D341Med (cell line): ENCODE results near the gene SRP9.

Experiments used
- DNase-seq: peaks from one replicate; pipeline ENCODE4 v3.0.0; 2012; ENCODE audit warnings: low spot score

Gene SRP9

GRCh38 chr1:225777583-225778336, at the start of gene SRP9:
Gene SRP9 (plus strand): TSS chr1:225777826. CDS start chr1:225777941, 115 bp downstream.
- DNase-seq: peak; percentile 99

GRCh38 chr1:225731491-225731890, 46.1 kb upstream of the SRP9 start:
- DNase-seq: no peak

- no peak for DNase-seq
These were observed 44.4 kb upstream of the SRP9 start for GRCh38 chr1:225733254-225733653.

GRCh38 chr1:225735252-225736149, 42.1 kb upstream of the SRP9 start:
- DNase-seq: no peak

DNA sequence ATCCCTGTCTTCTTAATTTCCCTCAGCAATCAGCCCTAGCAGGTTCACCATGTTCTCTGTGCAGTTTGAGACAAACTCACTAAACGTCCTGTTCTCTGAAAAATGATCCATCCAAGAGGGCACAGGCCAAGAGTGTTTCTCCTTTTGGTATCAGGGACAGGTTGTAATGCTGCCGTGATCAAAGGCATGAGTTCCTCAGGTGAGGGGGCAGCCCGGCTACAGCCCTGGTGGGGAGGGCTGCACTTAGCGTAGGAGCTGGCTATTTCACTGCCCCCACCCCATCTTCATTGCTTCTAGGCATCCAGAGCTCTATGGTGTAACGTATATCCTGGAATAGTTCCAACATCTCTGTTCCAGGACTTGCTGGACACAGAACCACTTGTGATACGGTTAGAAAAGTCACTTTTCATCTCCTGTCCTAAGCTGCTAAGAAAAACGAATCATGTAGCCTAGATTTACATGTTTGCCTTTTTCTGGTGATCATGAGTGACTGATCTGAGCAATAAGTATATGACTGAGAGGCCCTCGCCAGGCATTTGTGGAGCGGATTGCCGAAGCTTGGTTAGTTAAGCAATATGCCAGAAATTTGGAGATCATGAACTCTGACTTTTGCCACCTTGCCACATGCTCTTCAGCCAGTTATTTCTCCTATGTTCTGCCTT, 41.1 kb upstream of the SRP9 start:
- DNase-seq: no peak

DNA sequence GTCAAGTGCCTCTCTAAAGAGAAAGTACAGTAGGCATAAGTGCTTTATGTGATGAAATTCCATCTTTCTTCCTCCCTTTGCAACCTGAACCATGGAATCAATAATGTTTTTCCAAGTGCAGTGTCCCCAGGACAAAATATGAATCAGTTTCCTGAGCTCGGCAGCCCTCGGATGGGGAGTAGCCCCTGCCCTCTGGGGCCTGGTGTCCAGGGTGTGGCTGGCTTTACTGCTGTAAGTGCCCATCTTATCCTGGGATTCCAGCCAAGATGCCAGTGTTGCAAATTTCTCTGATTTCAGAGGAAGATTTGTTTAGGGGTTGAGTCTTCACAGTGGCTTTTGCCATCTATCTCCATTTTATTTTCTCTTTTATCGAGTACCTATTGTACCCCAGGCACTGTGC, 40.5 kb upstream of the SRP9 start:
- DNase-seq: no peak

DNA sequence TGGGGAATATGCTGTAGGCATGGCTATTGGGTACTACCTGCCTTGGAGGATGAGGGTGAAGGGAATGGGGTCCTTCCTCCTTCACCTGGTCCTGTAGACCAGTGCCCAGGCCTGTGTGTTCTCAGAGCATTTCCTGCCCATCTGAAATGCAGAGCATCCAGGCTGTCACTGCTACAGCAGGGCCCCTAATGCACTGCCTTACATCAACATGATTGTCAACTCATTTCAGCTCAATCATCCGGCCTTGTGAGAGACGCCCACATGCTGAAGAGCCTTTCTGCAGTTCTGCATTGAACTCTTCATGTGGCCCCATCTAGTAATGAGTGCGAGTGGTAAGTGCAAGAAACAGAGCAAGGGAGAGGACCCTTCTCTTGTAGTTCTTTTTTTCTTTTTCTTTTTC, 39.8 kb upstream of the SRP9 start:
- no peak for DNase-seq

DNA sequence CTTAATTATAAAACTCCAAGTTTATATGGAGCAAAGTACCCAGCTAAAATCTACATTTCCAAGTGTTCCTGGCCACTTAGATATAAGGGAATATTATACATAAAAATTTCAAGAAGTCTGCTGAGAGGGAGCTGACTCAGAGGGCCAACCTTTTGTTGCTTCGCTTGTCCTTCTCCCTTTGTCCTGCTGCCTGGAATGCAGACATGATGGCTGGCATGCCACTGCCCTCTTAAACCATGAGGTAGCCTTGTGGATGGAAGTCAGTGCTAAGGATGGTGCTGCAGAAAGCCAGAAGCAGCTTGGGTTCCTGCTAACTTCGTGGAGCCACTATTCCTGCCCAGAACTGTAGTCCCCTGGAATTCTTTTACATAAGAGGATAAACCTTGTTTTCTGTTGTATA, 38.9 kb upstream of the SRP9 start:
- DNase-seq: no peak

DNA sequence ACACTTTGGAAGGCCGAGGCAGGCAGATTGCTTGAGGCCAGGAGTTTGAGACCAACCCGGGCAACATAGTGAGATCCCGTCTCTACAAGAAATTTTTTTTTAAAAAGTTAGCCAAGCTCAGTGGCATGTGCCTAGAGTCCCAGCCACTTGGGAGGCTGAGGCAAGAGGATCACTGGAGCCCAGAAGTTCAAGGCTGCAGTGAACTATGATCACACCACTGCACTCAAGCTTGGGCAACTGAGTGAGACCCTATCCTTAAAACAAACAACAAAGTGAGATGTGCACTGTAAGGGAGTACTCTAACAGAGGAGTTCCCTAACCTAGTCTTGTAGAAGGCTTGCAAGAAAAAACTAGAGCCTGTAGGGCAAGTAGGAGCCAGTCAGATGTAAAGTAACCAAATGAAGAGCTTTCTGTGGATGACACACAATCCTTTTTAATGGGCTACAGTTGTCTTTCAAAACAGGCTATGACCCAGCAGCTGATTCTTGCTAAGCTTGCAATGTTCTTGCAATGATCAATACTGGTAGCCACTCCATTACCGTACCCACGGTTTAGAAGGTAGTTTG, 38.0 kb upstream of the SRP9 start:
- DNase-seq: no peak

DNA sequence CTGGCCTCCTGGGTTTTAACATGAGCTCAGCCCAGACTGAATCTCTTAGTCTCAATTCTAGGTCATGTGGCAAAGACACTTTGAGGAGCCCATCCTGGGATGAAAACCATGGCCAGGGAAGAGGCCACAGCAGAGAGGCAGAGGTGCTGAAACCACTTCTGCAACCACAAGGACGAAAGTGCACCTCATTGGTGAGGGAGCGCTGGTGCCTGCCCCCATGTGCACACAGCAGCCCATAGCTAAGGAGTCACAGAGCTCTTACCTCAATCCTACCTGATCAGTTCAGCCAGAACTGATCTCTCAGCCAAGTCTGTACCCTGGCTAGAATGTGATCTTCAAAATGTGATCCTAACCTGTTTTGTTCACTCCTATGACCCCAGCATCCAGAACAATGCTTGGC, 32.9 kb upstream of the SRP9 start:
- DNase-seq: no peak

- no peak for DNase-seq
These were observed 32.4 kb upstream of the SRP9 start for GRCh38 chr1:225745273-225745672.

- peak; percentile 60 for DNase-seq
These were observed 31.1 kb upstream of the SRP9 start for GRCh38 chr1:225746361-225747179.

- DNase-seq: no peak
These were observed 30.1 kb upstream of the SRP9 start for GRCh38 chr1:225747566-225747965.

DNA sequence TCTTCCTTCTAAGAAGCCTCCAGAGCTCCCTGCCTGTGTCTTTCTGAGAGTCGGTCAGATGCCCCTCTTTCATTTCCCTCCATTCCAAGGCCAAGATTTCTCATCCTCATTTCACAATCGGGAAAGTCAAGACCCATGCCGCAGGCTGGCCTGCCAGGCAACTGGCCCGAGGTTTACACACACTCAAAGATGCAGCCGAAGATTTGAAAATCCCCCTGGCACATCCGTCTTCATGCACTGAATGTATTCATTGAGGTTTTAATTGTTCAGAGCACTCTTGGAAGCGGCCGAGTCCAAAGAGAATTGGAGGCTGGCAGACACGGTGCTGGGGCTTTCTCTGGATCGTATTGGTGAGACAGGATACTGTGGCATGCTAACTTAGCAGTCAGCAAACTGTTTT, 29.1 kb upstream of the SRP9 start:
- no peak for DNase-seq

GRCh38 chr1:225749706-225750105, 27.9 kb upstream of the SRP9 start:
- DNase-seq: no peak

- DNase-seq: no peak
These were observed 27.2 kb upstream of the SRP9 start for GRCh38 chr1:225750420-225750819.

GRCh38 chr1:225750875-225751824, 26.5 kb upstream of the SRP9 start:
- DNase-seq: no peak

DNA sequence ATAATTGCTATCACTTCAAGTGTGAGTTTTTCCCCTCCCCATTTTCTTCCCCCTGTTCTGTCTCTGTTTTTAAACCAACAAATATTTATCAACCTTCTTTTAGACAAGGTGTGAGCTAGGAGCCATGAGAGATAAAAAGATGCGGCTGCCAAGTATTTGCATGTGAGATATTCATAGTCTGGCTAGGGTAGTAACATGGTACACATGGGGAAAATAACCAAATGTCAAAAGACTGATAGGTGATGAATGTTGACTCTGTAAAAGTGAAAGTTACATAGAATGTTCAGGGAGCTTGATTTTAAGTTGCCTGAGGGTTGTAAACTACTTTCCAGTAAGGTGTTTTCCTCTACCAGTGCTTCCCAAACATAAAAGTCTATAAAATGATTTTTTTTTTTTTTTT, 25.4 kb upstream of the SRP9 start:
- DNase-seq: no peak

DNA sequence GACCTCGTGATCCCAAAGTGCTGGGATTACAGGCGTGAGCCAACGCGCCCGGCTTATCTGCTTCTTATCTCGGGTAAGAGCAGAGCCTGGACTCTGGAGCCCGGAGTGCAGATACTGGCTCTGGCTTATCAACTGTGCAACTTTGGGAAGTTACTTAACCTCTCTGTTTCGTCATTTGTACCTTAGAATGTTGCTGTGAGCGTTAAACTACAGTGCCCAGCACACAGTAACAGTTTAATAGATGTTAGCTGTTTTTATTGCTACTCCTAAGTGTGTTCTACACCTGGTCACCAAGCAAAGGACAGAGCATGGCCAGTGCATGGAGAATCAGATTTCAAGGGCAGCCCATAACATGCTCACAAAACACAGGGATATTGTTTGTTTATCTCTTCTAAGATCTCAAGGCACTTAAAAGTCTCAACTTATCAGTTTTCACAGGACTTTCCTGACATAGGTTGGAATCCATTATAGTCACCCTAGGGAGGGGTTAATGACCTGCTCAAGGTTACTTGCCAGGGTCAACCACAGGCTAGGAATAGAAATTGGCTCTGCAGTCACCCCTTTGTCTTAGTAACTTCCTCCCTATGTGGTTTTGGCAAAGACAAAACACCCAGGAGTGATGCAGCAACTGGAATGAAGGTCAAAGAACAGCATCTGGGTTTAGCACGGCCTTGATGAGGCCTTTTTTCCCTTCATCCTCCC, 22.5 kb upstream of the SRP9 start:
- DNase-seq: no peak
